Cerebellar cortex (tissue), 1 donor: ENCODE results near the gene POLE3.
A peak's percentile ranks its signal among the peaks of the same experiment; 100 is the strongest.
"Not testable (repeated sequence)": the region's sequence is repeated elsewhere in the genome, so short reads cannot be mapped to it uniquely, and the experiment has no call there.

Experiments
- DNase-seq: peaks from one replicate; pipeline ENCODE4 v3.0.0-alpha.2; 2015; ENCODE audit warnings: low spot score

The POLE3 gene

DNA sequence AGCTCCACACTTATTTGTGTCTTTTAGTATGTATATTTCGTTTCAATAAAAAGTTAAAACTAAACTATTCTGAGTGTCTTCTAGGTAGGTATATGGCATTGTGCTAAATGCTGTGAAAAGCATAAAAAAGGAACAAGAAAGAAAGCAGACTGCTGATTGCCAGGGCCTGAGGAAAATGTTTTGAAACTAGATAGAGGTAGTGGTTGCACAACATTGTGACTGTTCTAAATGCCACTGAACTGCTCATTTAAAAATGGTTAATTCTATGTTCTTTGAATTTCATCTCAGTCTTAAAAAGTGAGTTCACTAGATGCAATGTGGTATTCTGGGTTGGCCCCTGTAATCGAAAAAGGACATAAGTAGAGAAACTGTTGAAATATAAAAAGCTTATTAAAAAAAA lies 6.8 kb downstream of the POLE3 start:
- no peak for DNase-seq

GRCh38 chr9:113401027-113401792 lies 9.3 kb downstream of the POLE3 start, which contains the start of gene ALAD:
Gene ALAD, minus strand, starts transcription at chr9:113401284. Its CDS starts 7,725 bp downstream, at chr9:113393559.
- peak; percentile 99 for DNase-seq

DNA sequence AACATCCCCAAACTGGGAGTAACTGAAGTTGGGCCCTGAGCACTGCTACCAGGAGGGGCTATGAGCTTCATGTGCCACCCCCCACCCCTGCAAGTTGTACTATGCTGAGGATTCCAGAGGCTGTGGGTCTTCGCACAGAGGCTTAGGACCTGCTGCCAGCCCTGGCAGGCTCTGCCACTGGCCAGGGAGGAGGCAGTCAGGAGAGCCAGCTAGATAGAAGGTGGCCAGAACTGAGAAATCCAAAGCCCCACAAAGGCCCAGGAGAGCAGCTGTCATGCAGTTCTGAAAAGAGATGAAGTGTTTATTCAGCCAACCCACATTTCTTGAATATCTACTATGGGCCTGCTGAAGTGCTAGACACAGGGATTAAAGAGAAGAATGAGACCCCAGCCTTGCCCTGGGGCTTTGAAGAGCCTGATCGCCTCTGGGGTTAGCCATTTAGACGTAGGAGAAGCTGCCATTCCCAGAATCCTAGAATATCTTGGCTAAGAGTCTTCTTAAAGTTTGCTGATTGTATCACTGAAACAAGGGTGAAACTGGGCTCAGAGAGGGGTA lies 10.8 kb downstream of the POLE3 start:
- no peak for DNase-seq

DNA sequence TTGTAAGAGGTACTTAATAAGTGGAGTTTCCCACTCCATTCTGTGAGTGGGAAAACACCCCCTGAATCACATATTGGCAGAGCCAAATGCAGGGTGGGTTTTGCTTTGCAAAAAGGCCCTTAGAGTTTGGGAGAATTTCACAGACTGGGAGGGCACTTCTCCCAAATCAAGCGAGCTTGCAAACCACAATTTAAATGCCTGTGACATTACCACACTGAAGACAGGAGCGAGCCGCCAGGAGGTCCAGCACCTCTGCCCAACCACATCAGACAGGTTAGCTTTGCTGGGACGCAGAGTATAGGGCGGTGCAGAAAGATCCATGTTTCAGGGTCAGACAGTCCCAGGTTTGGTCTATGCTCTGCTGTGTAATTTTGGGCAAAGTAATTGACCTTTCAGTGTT lies 11.7 kb downstream of the POLE3 start:
- no peak for DNase-seq

- no peak for DNase-seq
Measured at GRCh38 chr9:113397203-113397631, 13.3 kb downstream of the POLE3 start.

DNA sequence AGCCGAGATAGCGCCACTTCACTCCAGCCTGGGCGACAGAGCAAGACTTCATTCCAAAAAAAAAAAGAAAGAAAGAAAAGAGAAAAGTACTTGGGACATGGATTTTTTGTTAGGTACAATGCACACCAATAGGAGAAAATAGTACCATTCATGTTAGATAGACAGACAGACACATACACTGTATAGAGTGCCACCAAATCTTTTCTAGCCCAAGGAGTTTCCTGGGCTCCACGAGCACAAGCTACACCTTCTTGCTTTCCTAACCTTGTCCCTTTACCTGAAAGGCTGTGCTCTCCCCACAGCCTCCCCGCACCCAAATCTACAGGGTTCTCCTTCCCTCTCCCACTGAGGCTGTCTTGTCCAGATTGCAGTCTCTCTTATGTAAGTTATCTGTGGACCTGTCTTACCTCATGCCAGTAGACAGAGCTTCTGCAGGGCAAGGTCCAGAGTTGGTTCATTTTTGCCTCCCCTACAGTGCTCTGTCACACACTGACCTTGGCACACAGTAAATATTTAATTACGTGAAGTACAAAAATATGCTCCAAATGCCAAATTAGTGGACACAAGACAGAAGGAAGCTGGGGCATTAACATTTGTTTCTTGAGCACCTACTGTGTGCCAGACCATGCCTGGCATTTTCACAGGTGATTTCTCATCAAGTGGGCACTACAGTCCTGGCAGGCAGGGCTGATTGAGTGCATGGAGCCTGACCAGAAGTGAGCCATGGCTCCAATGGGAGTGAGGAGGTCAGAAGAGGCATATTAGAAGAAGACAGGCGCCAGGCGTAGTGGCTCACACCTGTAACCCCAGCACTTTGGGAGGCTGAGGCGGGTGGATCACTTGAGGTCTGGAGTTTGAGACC lies 15.2 kb downstream of the POLE3 start:
- no peak for DNase-seq

GRCh38 chr9:113393281-113393680 lies 17.2 kb downstream of the POLE3 start:
- DNase-seq = no peak

DNA sequence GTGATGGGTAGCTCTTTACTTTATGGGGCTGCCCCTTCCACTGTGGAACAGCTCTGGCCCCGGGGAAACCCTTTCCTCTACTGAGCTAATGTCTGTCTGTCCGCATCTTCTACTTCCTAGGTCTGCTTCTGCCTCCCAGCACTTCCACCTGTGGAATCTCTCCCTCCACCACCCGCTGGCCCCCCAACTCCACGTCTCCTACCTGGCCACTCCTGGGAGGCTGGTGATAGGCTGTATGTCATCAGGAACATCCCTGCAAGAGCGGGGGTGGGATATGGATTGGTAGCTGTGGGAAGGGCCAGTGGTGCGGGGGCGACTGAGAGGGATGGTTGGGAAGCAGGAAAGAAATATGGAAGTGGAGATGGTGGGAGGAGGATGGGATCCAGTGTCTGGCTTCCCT lies 18.6 kb downstream of the POLE3 start:
- DNase-seq = no peak

DNA sequence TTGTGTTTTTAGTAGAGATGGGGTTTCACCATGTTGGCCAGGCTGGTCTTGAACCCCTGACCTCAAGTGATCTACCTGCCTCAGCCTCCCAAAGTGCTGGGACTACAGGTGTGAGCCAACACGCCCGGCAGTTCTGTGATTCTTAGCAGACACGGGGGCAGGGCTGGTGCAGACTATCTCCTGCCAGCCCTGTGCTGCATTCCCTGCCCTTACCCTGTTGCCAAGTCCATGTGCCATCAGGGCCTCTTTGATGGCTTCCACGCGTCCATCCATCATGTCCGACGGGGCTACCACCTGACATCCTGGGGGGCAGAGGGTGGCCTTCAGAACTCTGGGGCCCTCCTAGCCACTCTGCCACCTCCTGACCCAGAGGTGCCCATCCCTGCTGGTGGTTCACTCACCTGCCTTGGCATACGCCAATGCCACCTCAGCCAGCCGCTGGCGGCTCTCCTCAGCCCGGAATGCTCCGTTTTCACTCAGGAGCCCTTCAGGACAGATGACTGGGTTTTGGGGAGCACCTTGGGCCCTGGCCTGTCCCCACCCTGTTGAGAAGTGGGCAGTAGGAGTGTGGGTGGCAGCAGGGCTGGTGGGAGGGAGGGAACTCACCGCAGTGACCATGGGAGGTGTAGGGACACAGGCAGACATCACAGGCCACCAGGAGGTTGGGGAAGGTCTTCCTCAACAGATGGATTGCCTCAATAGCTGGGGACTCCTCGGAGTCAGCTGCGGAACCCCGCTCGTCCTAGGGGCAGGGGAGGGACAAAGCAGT lies 20.1 kb downstream of the POLE3 start:
- no peak for DNase-seq

DNA sequence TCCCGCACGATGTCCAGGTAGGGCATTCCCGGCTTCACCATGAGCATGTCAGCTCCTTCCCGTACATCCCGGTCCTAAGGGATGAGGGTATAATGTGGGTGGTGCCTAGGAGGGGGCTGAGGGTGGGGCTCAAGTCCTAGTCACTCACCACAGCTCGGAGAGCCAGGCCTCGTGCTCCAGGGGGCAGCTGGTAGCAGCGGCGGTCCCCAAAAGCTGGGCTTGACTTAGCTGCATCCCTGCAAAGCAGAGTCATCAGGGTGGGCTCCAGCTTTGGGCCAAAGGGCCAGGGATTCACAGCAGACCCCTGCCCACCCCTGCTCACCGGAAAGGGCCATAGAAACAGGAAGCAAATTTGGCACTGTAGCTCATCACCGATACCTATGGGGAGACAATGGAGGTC lies 21.0 kb downstream of the POLE3 start:
- no peak for DNase-seq

GRCh38 chr9:113388833-113389232 lies 21.6 kb downstream of the POLE3 start:
- DNase-seq = no peak

DNA sequence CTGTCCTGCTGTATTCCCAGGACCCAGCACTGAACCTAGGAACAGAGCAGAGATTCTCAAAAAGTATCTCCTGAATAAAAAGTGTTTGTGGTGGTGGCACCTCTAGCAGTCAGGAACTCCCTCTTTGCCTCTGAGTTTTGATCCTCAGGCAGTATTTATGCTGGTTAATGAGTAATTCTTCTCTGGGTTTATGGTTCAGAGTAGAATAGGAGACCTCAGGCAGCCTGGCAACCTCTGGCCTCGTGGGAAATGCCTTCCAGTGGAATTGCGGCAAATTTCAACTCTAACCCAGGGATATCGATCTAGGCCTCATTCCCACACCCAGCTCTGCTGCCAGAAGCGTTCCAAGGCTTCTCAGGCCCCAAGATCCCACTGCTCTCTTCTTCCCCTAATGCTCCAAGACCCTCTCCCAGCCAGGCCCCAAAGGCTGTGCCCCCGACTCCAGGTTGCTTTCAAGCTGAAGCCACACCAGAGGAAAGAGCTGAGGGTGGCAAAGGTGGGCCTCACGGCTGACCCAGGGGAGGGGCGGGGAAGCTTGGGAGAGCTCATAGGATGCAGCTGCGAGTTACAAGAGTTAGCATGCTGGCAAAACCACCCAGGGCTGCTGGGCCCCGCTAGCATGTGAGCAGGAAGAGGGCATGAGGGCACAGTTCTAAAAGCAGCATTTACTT lies 22.8 kb downstream of the POLE3 start:
- DNase-seq = no peak

- DNase-seq = no peak
Measured at GRCh38 chr9:113386571-113387393, 23.7 kb downstream of the POLE3 start.

DNA sequence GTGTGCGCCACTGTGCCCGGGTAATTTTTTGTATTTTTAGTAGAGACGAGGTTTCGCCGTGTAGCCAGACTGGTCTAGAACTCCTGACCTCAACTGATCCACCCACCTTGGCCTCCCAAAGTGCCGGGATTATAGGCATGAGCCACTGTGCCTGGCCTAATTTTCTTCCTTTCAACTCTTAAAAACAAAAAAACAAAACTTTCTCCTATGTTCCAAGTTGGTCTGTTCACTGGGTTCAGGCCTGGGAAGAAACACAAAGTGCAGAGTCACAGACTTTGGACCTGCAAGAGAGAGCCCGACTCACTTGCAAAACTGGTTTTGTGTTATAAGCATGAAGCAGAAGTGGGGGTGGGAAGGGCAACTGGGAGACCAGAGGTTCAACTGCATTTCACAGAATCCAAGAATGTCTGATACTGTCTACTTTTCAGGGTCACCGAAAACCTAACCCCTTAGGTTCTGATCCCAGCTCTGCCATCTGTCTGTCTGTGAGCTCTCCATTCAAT lies 28.5 kb downstream of the POLE3 start:
- no peak for DNase-seq

DNA sequence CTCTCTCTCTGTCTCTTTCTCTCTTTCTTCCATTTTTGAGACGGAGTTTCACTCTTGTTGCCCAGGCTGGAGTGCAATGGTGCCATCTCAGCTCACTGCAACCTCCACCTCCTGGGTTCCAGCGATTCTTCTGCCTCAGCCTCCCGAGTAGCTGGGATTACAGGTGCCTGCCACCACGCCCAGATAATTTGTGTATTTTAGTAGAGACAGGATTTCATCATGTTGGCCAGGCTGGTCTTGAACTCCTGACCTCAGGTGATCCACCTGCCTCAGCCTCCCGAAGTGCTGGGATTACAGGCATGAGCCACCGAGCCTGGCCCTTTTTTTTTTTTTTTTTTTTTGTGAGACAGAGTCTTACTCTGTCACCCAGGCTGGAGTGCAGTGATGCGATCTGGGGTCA lies 29.0 kb downstream of the POLE3 start:
- not testable (repeated sequence) for DNase-seq

- DNase-seq = no peak
Measured at GRCh38 chr9:113380869-113381378, 29.6 kb downstream of the POLE3 start.

DNA sequence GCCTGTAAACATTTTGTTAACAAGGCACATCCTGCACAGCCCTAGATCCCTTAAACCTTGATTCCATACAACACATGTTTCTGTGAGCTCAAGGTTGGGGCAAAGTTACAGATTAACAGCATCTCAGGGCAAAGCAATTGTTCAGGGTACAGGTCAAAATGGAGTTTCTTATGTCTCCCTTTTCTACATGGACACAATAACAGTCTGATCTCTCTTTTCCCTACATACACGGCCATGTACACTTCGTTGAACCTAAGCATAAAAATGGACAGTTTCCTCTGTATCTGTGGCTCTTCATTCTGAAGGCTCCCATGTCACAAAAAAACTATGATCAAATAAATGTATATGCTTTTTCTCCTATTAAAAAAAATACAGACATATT lies 30.7 kb downstream of the POLE3 start:
- DNase-seq = not testable (repeated sequence)

- not testable (repeated sequence) for DNase-seq
Measured at GRCh38 chr9:113379094-113379828, 31.2 kb downstream of the POLE3 start.
